Activated B cell treated with CpG ODN at 0.5 μM for 24 hours (primary cell): ENCODE data around the gene IARS1. TPM values are rescaled to one million over a fixed set of nuclear protein-coding genes. Genes with fewer than 3 reads are reported as not detected.

ENCODE experiments used
- ATAC-seq: fragments of 200-7000 bp; cut with Tn5 transposase; one replicate; pipeline ENCODE4 v1.10.0; 2021; ENCODE audit warnings: low read depth, mild to moderate bottlenecking, moderate library complexity
- CTCF ChIA-PET: fragments of 350-600 bp; sonication (Branson Sonifier 250); formaldehyde crosslinking; loops from one replicate; lab custom pipeline; 2021; ENCODE audit warnings: antibody characterized with exemption; lab: Charles Lee
- POLR2A ChIA-PET: fragments of 350-600 bp; sonication (Branson Sonifier 250); formaldehyde crosslinking; loops from one replicate; lab custom pipeline; 2021; ENCODE audit warnings: antibody characterized with exemption; lab: Charles Lee
- DNase-seq: peaks from one replicate; pipeline ENCODE4 v3.0.0; 2022
- H3K27ac Mint-ChIP-seq: one replicate; pipeline ENCODE4 v1.8.0; 2020; ENCODE audit warnings: mixed read lengths
- H3K27me3 Mint-ChIP-seq: one replicate; pipeline ENCODE4 v1.8.0; 2021; ENCODE audit warnings: mixed read lengths
- H3K36me3 Mint-ChIP-seq: one replicate; pipeline ENCODE4 v1.8.0; 2021; ENCODE audit warnings: low read depth, mixed read lengths
- H3K4me1 Mint-ChIP-seq: one replicate; pipeline ENCODE4 v1.8.0; 2021; ENCODE audit warnings: mixed read lengths
- H3K4me3 Mint-ChIP-seq: one replicate; pipeline ENCODE4 v1.8.0; 2020; ENCODE audit warnings: mild to moderate bottlenecking, mixed read lengths
- H3K9me3 Mint-ChIP-seq: one replicate; pipeline ENCODE4 v1.8.0; 2020; ENCODE audit warnings: mixed read lengths
- CTCF ChIP-seq: fragments of 200-600 bp; IDR thresholded peaks from one replicate; pipeline ENCODE4 v1.8.0; 2022; ENCODE audit warnings: antibody characterized with exemption, mild to moderate bottlenecking
- intact Hi-C: fragments of 100-400 bp; cut with micrococcal nuclease; formaldehyde crosslinking; loops from one replicate; pipeline ENCODE4 v1.15.1; 2024
- total RNA-seq: library from RNA; stranded (reverse); gene quantifications from 2 replicates; pipeline ENCODE4 v1.2.3, GENCODE V29; 2022

Gene IARS1
- total RNA-seq, 1 donor from 2014 or later = 205 TPM

- Mint-ChIP-seq H3K4me1 (no peaks in the 10 kb centered on the region), H3K36me3 (peaks cover 94% of the 10 kb centered on the region), H3K27me3 (no peaks in the 10 kb centered on the region), H3K4me3 (no peak overlapping the region), H3K9me3 (no peaks in the 10 kb centered on the region), H3K27ac (no peak overlapping the region)
- DNase-seq (no peak), ATAC-seq (no peak)
- ChIA-PET POLR2A (no interaction called here), CTCF (no interaction called here)
- TF ChIP-seq CTCF = no peak
- intact Hi-C loops = no loop called here
These were observed 23.0 kb downstream of the IARS1 start for GRCh38 chr9:92270511-92270910.

GRCh38 chr9:92266486-92266885 lies 27.0 kb downstream of the IARS1 start:
- POLR2A ChIA-PET = no interaction called here
- Mint-ChIP-seq H3K36me3 (peaks cover 91% of the 10 kb centered on the region), H3K9me3 (no peaks in the 10 kb centered on the region), H3K27me3 (no peaks in the 10 kb centered on the region), H3K27ac (no peak overlapping the region), H3K4me3 (no peak overlapping the region), H3K4me1 (no peaks in the 10 kb centered on the region)
- TF ChIP-seq CTCF = no peak
- no peak for DNase-seq
- intact Hi-C loops = loop anchor here (2.0 kb wide), 1 partner anchor 14 kb away; no protein-coding TSS in a partner anchor
- CTCF ChIA-PET = no interaction called here
- no peak for ATAC-seq

DNA sequence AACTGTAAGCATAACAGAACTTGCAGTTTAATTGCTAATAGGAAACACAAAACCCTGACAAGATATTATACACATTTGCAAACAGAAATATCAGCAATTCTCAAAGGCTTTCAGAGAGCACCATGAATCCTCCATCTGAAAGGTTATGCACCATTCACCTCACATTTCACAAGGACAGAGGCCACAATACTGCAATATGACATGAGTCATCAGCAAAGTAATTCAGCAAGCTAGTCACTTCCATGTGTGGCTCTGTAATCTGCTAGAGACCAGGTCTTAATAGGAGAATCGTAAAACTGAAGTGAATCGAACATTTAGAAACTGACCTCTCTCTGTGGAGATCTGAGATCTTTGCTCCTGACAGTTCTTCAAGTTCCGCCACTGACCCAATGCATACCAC lies 28.3 kb downstream of the IARS1 start:
- ATAC-seq = no peak
- H3K36me3 Mint-ChIP-seq = peaks cover 91% of the 10 kb centered on the region

DNA sequence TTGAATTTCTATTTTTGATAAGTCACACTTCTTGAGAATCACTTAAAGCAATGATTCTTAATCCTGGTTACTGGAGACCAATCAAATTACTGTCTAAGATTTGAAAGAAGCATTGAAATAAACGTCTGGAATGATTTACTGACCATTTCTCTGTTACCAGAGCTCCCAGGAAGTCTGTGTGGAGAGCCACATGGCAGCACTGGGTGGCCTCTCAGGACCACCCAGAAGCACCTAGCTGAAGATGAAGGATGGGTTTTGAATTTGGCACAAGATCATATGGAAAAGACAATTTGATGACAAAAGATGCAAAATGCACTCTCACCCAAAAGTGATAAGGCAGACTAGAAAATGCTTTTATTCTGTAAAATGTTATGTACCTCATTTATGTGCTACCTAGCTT lies 30.4 kb downstream of the IARS1 start:
- H3K4me3 Mint-ChIP-seq = no peak overlapping the region
- ChIA-PET CTCF (no interaction called here), POLR2A (no interaction called here)
- peaks cover 91% of the 10 kb centered on the region for H3K36me3 Mint-ChIP-seq
- H3K27ac Mint-ChIP-seq = no peak overlapping the region
- intact Hi-C loops = no loop called here
- H3K27me3 Mint-ChIP-seq = no peaks in the 10 kb centered on the region
- H3K4me1 Mint-ChIP-seq = no peaks in the 10 kb centered on the region
- no peak for TF ChIP-seq CTCF
- no peak for DNase-seq
- H3K9me3 Mint-ChIP-seq = no peaks in the 10 kb centered on the region
- ATAC-seq = no peak

More for the DNA sequence above, 28.3 kb downstream of the IARS1 start:
- POLR2A ChIA-PET = no interaction called here
- H3K4me3 Mint-ChIP-seq = no peak overlapping the region
- CTCF ChIA-PET = no interaction called here
- no peak for DNase-seq
- no peaks in the 10 kb centered on the region for H3K4me1 Mint-ChIP-seq
- H3K27ac Mint-ChIP-seq = no peak overlapping the region
- no peaks in the 10 kb centered on the region for H3K9me3 Mint-ChIP-seq
- no peak for TF ChIP-seq CTCF
- intact Hi-C loops = no loop called here
- H3K27me3 Mint-ChIP-seq = no peaks in the 10 kb centered on the region

- CTCF ChIA-PET = no interaction called here
- no peaks in the 10 kb centered on the region for H3K4me1 Mint-ChIP-seq
- no peak overlapping the region for H3K4me3 Mint-ChIP-seq
- H3K36me3 Mint-ChIP-seq = peaks cover 91% of the 10 kb centered on the region
- TF ChIP-seq CTCF = no peak
- intact Hi-C loops = no loop called here
- ATAC-seq (no peak), DNase-seq (no peak)
- no peak overlapping the region for H3K27ac Mint-ChIP-seq
- no peaks in the 10 kb centered on the region for H3K9me3 Mint-ChIP-seq
- H3K27me3 Mint-ChIP-seq = no peaks in the 10 kb centered on the region
- POLR2A ChIA-PET = no interaction called here
These were observed 36.2 kb downstream of the IARS1 start for GRCh38 chr9:92257327-92257726.
